ENCODE data around the gene URI1.

The URI1 gene

GRCh38 chr19:29939628-29940027 is 2.4 kb upstream of the URI1 start:
- Histone ChIP-seq H2BK12ac (ENCODE audit: low read length) (no peak overlapping the region), H2BK120ac (ENCODE audit: low read depth, low read length) (no peak overlapping the region), H3K9ac (ENCODE audit: low read depth, low read length, poor library complexity) (no peak overlapping the region), H3K18ac (ENCODE audit: low read length) (no peak overlapping the region), H3K36me3 (replicated peaks in 1 of 2; ENCODE audit: control insufficient read depth in 2 of 2, insufficient read depth in 2 of 2, low read length in 2 of 2) (no peaks in the 10 kb centered on the region), H3K27ac (replicated peaks; ENCODE audit: low read length) (no peak overlapping the region), H2AFZ (ENCODE audit: low read length) (no peak overlapping the region), H4K8ac (ENCODE audit: low read depth, low read length) (no peak overlapping the region), H3K4me2 (ENCODE audit: insufficient read depth, low read length, poor library complexity, severe bottlenecking) (no peak overlapping the region), H3K9me3 (replicated peaks in 1 of 2; ENCODE audit: control insufficient read depth in 2 of 2, insufficient read depth in 1 of 2, low read depth in 1 of 2, low read length in 2 of 2) (no peaks in the 10 kb centered on the region), H3K27me3 (ENCODE audit: control insufficient read depth in 3 of 3, insufficient read depth in 3 of 3, low read depth in 1 of 3, low read length in 3 of 3) (no peaks in the 10 kb centered on the region), H3K4ac (ENCODE audit: low read length) (no peak overlapping the region), H3K14ac (ENCODE audit: low read length) (no peak overlapping the region), H2AK5ac (ENCODE audit: low read depth, low read length) (no peak overlapping the region), H3K4me3 (ENCODE audit: low read length in 2 of 2) (no peak overlapping the region), H3K79me1 (ENCODE audit: low read depth, low read length) (no peaks in the 10 kb centered on the region), H4K91ac (ENCODE audit: low read depth, low read length, poor library complexity) (no peak overlapping the region), H3K4me1 (ENCODE audit: control insufficient read depth in 2 of 2, insufficient read depth in 1 of 2, low read depth in 1 of 2, low read length in 2 of 2) (peaks cover 0 to 4% of the 10 kb centered on the region in 2 donors), H2BK5ac (ENCODE audit: low read length) (no peak overlapping the region), H2BK15ac (ENCODE audit: low read length) (no peak overlapping the region), H3K23ac (ENCODE audit: low read depth, low read length, poor library complexity) (no peak overlapping the region)
- no peak for DNase-seq (ENCODE audit: low spot score)
- no CpG with 5 or more reads among the region's 1 CpG for WGBS, 2 donors (ENCODE audit: extremely low coverage in 2 of 2, insufficient read length in 2 of 2, insufficient replicate concordance in 1 of 2)

- H3K18ac ChIP-seq (ENCODE audit: low read length), result no peak overlapping the region
- H2BK15ac ChIP-seq (ENCODE audit: low read length), result no peak overlapping the region
- no peak overlapping the region for H4K8ac ChIP-seq (ENCODE audit: low read depth, low read length)
- H3K14ac ChIP-seq (ENCODE audit: low read length), result no peak overlapping the region
- no peak overlapping the region for H2AK5ac ChIP-seq (ENCODE audit: low read depth, low read length)
- H3K36me3 ChIP-seq (replicated peaks in 1 of 2; ENCODE audit: control insufficient read depth in 2 of 2, insufficient read depth in 2 of 2, low read length in 2 of 2), result peaks cover 0 to 3% of the 10 kb centered on the region in 2 donors
- H2BK5ac ChIP-seq (ENCODE audit: low read length), result no peak overlapping the region
- H3K4ac ChIP-seq (ENCODE audit: low read length), result no peak overlapping the region
- no peaks in the 10 kb centered on the region for H3K27me3 ChIP-seq (ENCODE audit: control insufficient read depth in 3 of 3, insufficient read depth in 3 of 3, low read depth in 1 of 3, low read length in 3 of 3)
- H3K9me3 ChIP-seq (replicated peaks in 1 of 2; ENCODE audit: control insufficient read depth in 2 of 2, insufficient read depth in 1 of 2, low read depth in 1 of 2, low read length in 2 of 2), result no peaks in the 10 kb centered on the region
- no peak for DNase-seq (ENCODE audit: low spot score)
- no peak overlapping the region for H3K27ac ChIP-seq (replicated peaks; ENCODE audit: low read length)
- no peak overlapping the region for H2BK12ac ChIP-seq (ENCODE audit: low read length)
- no CpG with 5 or more reads among the region's 9 CpGs for WGBS, 2 donors (ENCODE audit: extremely low coverage in 2 of 2, insufficient read length in 2 of 2, insufficient replicate concordance in 1 of 2)
- peaks cover 0 to 4% of the 10 kb centered on the region in 2 donors for H3K4me1 ChIP-seq (ENCODE audit: control insufficient read depth in 2 of 2, insufficient read depth in 1 of 2, low read depth in 1 of 2, low read length in 2 of 2)
- no peak overlapping the region for H3K4me2 ChIP-seq (ENCODE audit: insufficient read depth, low read length, poor library complexity, severe bottlenecking)
- H2AFZ ChIP-seq (ENCODE audit: low read length), result peak overlapping the region; percentile 5
- H2BK120ac ChIP-seq (ENCODE audit: low read depth, low read length), result no peak overlapping the region
- no peak overlapping the region for H3K4me3 ChIP-seq (ENCODE audit: low read length in 2 of 2)
- H3K79me1 ChIP-seq (ENCODE audit: low read depth, low read length), result no peaks in the 10 kb centered on the region
- no peak overlapping the region for H4K91ac ChIP-seq (ENCODE audit: low read depth, low read length, poor library complexity)
- no peak overlapping the region for H3K23ac ChIP-seq (ENCODE audit: low read depth, low read length, poor library complexity)
- H3K9ac ChIP-seq (ENCODE audit: low read depth, low read length, poor library complexity), result no peak overlapping the region
Measured at GRCh38 chr19:29940971-29941585, 961 bp upstream of the URI1 start.

GRCh38 chr19:29942404-29943261 is 594 bp downstream of the URI1 start:
- Histone ChIP-seq H2AFZ (ENCODE audit: low read length) (peak overlapping the region; percentile 90), H3K4me2 (ENCODE audit: insufficient read depth, low read length, poor library complexity, severe bottlenecking) (peak overlapping the region; percentile 49), H2BK12ac (ENCODE audit: low read length) (no peak overlapping the region), H2AK5ac (ENCODE audit: low read depth, low read length) (no peak overlapping the region), H3K79me1 (ENCODE audit: low read depth, low read length) (no peaks in the 10 kb centered on the region), H4K91ac (ENCODE audit: low read depth, low read length, poor library complexity) (no peak overlapping the region), H2BK5ac (ENCODE audit: low read length) (no peak overlapping the region), H3K18ac (ENCODE audit: low read length) (peak overlapping the region; percentile 95), H3K9me3 (replicated peaks in 1 of 2; ENCODE audit: control insufficient read depth in 2 of 2, insufficient read depth in 1 of 2, low read depth in 1 of 2, low read length in 2 of 2) (peaks cover 0 to 3% of the 10 kb centered on the region in 2 donors), H2BK15ac (ENCODE audit: low read length) (no peak overlapping the region), H3K9ac (ENCODE audit: low read depth, low read length, poor library complexity) (peak overlapping the region; percentile 94), H3K14ac (ENCODE audit: low read length) (no peak overlapping the region), H3K27ac (replicated peaks; ENCODE audit: low read length) (peak overlapping the region; percentile 23), H2BK120ac (ENCODE audit: low read depth, low read length) (no peak overlapping the region), H3K23ac (ENCODE audit: low read depth, low read length, poor library complexity) (peak overlapping the region; percentile 94), H4K8ac (ENCODE audit: low read depth, low read length) (no peak overlapping the region), H3K4ac (ENCODE audit: low read length) (no peak overlapping the region), H3K4me3 (ENCODE audit: low read length in 2 of 2) (peak overlapping the region; percentile 77 to 97), H3K4me1 (ENCODE audit: control insufficient read depth in 2 of 2, insufficient read depth in 1 of 2, low read depth in 1 of 2, low read length in 2 of 2) (peaks cover 0 to 4% of the 10 kb centered on the region in 2 donors), H3K36me3 (replicated peaks in 1 of 2; ENCODE audit: control insufficient read depth in 2 of 2, insufficient read depth in 2 of 2, low read length in 2 of 2) (peaks cover 0 to 3% of the 10 kb centered on the region in 2 donors), H3K27me3 (ENCODE audit: control insufficient read depth in 3 of 3, insufficient read depth in 3 of 3, low read depth in 1 of 3, low read length in 3 of 3) (no peaks in the 10 kb centered on the region)
- WGBS, 2 donors (ENCODE audit: extremely low coverage in 2 of 2, insufficient read length in 2 of 2, insufficient replicate concordance in 1 of 2), result no CpG with 5 or more reads among the region's 79 CpGs
- peak; percentile 54 for DNase-seq (ENCODE audit: low spot score)

- peaks cover 0 to 3% of the 10 kb centered on the region in 2 donors for H3K36me3 ChIP-seq (replicated peaks in 1 of 2; ENCODE audit: control insufficient read depth in 2 of 2, insufficient read depth in 2 of 2, low read length in 2 of 2)
- H2BK15ac ChIP-seq (ENCODE audit: low read length), result no peak overlapping the region
- no peak overlapping the region for H4K91ac ChIP-seq (ENCODE audit: low read depth, low read length, poor library complexity)
- peaks cover 0 to 11% of the 10 kb centered on the region in 2 donors for H3K9me3 ChIP-seq (replicated peaks in 1 of 2; ENCODE audit: control insufficient read depth in 2 of 2, insufficient read depth in 1 of 2, low read depth in 1 of 2, low read length in 2 of 2)
- no peak overlapping the region for H3K23ac ChIP-seq (ENCODE audit: low read depth, low read length, poor library complexity)
- H3K27me3 ChIP-seq (ENCODE audit: control insufficient read depth in 3 of 3, insufficient read depth in 3 of 3, low read depth in 1 of 3, low read length in 3 of 3), result no peaks in the 10 kb centered on the region
- no peak overlapping the region for H2AFZ ChIP-seq (ENCODE audit: low read length)
- no peak overlapping the region for H2BK120ac ChIP-seq (ENCODE audit: low read depth, low read length)
- no peaks in the 10 kb centered on the region for H3K79me1 ChIP-seq (ENCODE audit: low read depth, low read length)
- no peak overlapping the region for H3K14ac ChIP-seq (ENCODE audit: low read length)
- no peak overlapping the region for H2AK5ac ChIP-seq (ENCODE audit: low read depth, low read length)
- H2BK12ac ChIP-seq (ENCODE audit: low read length), result no peak overlapping the region
- no peak overlapping the region for H3K4me2 ChIP-seq (ENCODE audit: insufficient read depth, low read length, poor library complexity, severe bottlenecking)
- H3K9ac ChIP-seq (ENCODE audit: low read depth, low read length, poor library complexity), result no peak overlapping the region
- whole genome bisulfite sequencing, 2 donors (ENCODE audit: extremely low coverage in 2 of 2, insufficient read length in 2 of 2, insufficient replicate concordance in 1 of 2), result no CpG with 5 or more reads among the region's 8 CpGs
- H4K8ac ChIP-seq (ENCODE audit: low read depth, low read length), result no peak overlapping the region
- no peak overlapping the region for H3K27ac ChIP-seq (replicated peaks; ENCODE audit: low read length)
- no peak overlapping the region for H2BK5ac ChIP-seq (ENCODE audit: low read length)
- H3K4ac ChIP-seq (ENCODE audit: low read length), result no peak overlapping the region
- no peak overlapping the region for H3K18ac ChIP-seq (ENCODE audit: low read length)
- peaks cover 0 to 4% of the 10 kb centered on the region in 2 donors for H3K4me1 ChIP-seq (ENCODE audit: control insufficient read depth in 2 of 2, insufficient read depth in 1 of 2, low read depth in 1 of 2, low read length in 2 of 2)
- H3K4me3 ChIP-seq (ENCODE audit: low read length in 2 of 2), result peak overlapping the region in 1 of 2 donors; percentile 77
- DNase-seq (ENCODE audit: low spot score), result no peak
Measured at GRCh38 chr19:29943615-29944014, 1.6 kb downstream of the URI1 start.

Data from neuronal stem cell (in vitro differentiated cells).